Measurements from ENCODE around the gene ATP8A2. TPM values are rescaled to one million over a fixed set of nuclear protein-coding genes. Genes with fewer than 3 reads are reported as not detected.

ATP8A2 gene
- total RNA-seq, 2 donors from 2014 or later: 0.23 to 6.1 TPM

DNA sequence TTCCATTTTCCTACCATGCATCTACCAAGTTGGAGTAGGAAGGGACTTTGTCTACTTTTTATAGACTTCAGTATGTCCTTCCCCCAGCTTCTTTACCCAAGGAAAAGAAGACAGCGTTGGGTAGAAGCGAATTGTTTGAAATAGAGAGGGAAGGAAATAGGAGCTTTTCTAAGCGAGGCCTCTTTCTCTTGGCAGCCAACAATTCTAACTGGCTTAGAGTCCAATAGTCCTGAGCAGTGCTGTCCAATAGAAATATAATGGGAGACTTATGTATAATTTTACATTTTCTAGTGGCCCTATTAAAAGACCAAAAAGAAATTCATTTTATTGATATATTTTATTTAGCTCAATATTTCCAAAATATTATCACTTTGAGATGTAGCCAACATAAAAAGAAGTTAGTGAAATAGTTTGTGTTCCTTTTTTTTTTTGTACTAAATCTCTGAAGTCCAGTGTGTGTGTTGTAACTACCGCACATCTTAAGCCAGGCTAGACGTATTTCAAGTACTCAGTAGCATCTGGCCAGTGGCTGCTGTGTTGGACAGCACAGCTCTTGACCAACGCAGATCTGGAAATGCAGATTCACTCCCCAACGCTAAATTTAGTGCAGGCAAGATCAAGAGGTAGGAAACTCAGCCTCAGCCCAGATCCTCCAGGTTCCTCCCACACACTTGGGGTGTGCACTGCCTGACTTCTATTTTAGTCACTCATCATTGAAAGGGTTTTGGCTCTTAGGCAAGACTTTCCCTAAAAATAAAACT is 500.9 kb downstream of the ATP8A2 start:
- intact Hi-C loops (cut with DNase I): no loop called here
- 90% methylated on average over 7 of the region's 7 CpGs for WGBS
- H3K36me3 ChIP-seq: no peaks in the 10 kb centered on the region
- TF ChIP-seq POLR2A (IDR thresholded peaks at IDR 0.05) (no peak), POLR2AphosphoS5 (IDR thresholded peaks at IDR 0.05) (no peak)
- TF ChIP-seq, protein P1, sequence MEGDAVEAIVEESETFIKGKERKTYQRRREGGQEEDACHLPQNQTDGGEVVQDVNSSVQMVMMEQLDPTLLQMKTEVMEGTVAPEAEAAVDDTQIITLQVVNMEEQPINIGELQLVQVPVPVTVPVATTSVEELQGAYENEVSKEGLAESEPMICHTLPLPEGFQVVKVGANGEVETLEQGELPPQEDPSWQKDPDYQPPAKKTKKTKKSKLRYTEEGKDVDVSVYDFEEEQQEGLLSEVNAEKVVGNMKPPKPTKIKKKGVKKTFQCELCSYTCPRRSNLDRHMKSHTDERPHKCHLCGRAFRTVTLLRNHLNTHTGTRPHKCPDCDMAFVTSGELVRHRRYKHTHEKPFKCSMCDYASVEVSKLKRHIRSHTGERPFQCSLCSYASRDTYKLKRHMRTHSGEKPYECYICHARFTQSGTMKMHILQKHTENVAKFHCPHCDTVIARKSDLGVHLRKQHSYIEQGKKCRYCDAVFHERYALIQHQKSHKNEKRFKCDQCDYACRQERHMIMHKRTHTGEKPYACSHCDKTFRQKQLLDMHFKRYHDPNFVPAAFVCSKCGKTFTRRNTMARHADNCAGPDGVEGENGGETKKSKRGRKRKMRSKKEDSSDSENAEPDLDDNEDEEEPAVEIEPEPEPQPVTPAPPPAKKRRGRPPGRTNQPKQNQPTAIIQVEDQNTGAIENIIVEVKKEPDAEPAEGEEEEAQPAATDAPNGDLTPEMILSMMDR (IDR thresholded peaks at IDR 0.05): no peak
- H3K9me3 ChIP-seq: no peaks in the 10 kb centered on the region
- H3K27ac ChIP-seq: no peak overlapping the region
- no peak overlapping the region for H3K4me3 ChIP-seq
- H3K27me3 ChIP-seq (replicated peaks; ENCODE audit: insufficient read depth): no peaks in the 10 kb centered on the region
- no peak for DNase-seq (ENCODE audit: low spot score)
- no peaks in the 10 kb centered on the region for H3K4me1 ChIP-seq (replicated peaks)

DNA sequence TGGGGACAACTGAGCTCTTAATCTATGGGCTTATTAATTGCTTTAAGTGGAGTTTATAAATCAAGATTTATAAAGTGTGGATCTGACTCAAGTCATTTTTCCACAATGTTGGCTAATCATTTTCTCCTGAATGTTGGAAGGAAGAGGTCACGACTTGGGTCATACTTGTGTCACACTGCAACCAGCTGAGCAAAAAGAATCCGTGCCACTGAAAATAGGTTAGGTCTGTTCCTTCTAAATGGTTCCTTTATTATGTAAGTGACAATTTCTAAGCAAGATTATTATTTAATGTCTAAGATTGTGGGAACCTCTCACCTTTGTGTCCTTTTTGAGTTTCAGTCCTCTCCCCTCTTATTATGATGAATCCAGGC is 501.5 kb downstream of the ATP8A2 start:
- 93% methylated on average over 2 of the region's 2 CpGs for WGBS
- intact Hi-C loops (cut with DNase I): no loop called here
- H3K27me3 ChIP-seq (replicated peaks; ENCODE audit: insufficient read depth): no peaks in the 10 kb centered on the region
- no peak for DNase-seq (ENCODE audit: low spot score)
- H3K36me3 ChIP-seq: no peaks in the 10 kb centered on the region
- H3K9me3 ChIP-seq: no peaks in the 10 kb centered on the region
- H3K4me3 ChIP-seq: no peak overlapping the region
- no peaks in the 10 kb centered on the region for H3K4me1 ChIP-seq (replicated peaks)
- H3K27ac ChIP-seq: no peak overlapping the region
- TF ChIP-seq, protein P1 (IDR thresholded peaks at IDR 0.05): no peak

DNA sequence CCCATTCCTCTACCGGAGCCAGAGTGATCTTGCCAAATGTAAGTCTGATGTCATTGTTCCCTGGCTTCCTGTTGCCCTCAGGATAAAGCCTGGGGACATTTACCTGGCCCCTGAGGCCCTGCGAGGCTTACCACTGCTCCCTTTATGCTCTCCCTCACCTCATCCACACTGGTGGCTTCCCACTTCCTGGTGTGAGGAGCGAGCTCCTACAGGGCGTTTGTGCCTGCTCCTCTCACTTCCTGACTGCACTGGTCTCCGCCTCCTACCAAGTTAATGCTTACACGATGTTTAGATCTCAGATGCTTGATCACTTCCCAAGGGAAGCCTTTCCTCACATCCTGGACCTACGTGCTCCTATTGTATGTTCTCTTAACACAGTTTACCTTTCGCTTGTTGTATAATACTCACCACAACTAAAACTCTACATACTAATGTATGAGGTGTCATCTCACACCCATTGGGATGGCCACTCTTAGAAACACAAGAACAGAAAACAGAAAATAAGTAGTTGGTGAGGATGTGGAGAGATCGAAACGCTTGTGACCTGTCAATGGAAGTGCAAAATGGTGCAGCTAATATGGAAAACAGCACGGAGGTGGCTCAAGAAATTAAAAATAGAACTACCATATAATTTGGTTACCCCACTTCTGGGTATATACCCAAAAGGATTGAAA is 502.4 kb downstream of the ATP8A2 start:
- no peak overlapping the region for H3K27ac ChIP-seq
- intact Hi-C loops (cut with DNase I): no loop called here
- no peak for TF ChIP-seq POLR2AphosphoS5 (IDR thresholded peaks at IDR 0.05)
- TF ChIP-seq, protein P1 (IDR thresholded peaks at IDR 0.05): no peak
- no peak for TF ChIP-seq POLR2A (IDR thresholded peaks at IDR 0.05)
- H3K36me3 ChIP-seq: no peaks in the 10 kb centered on the region
- DNase-seq (ENCODE audit: low spot score): no peak
- H3K27me3 ChIP-seq (replicated peaks; ENCODE audit: insufficient read depth): no peaks in the 10 kb centered on the region
- H3K4me3 ChIP-seq: no peak overlapping the region
- WGBS: 87% methylated on average over 11 of the region's 11 CpGs
- H3K9me3 ChIP-seq: no peaks in the 10 kb centered on the region
- H3K4me1 ChIP-seq (replicated peaks): no peaks in the 10 kb centered on the region

DNA sequence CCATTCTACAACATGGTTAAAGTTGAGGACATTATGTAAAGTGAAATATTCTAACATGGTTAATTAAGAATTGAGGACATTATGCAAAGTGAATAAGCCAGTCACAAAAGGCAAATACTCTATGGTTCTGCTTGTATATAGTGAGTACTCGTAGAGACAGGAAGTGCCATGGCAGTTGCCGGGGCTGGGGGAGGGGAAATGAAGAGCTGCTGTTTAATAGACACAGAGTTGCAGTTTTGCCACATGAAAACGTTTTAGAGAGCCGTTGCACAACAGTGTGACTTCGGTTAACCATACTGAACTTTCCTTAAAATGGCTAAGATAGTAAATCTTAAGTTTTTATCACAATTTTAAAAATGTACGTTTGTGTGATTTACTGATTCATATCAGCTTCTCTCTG is 503.1 kb downstream of the ATP8A2 start:
- WGBS: 50% methylated on average over 6 of the region's 6 CpGs
- Histone ChIP-seq H3K36me3 (no peaks in the 10 kb centered on the region), H3K27me3 (replicated peaks; ENCODE audit: insufficient read depth) (no peaks in the 10 kb centered on the region), H3K9me3 (no peaks in the 10 kb centered on the region), H3K27ac (no peak overlapping the region), H3K4me1 (replicated peaks) (no peaks in the 10 kb centered on the region), H3K4me3 (no peak overlapping the region)
- intact Hi-C loops (cut with DNase I): no loop called here
- TF ChIP-seq POLR2AphosphoS5 (IDR thresholded peaks at IDR 0.05) (no peak), POLR2A (IDR thresholded peaks at IDR 0.05) (no peak)
- TF ChIP-seq, protein P1 (IDR thresholded peaks at IDR 0.05): no peak
- DNase-seq (ENCODE audit: low spot score): no peak

DNA sequence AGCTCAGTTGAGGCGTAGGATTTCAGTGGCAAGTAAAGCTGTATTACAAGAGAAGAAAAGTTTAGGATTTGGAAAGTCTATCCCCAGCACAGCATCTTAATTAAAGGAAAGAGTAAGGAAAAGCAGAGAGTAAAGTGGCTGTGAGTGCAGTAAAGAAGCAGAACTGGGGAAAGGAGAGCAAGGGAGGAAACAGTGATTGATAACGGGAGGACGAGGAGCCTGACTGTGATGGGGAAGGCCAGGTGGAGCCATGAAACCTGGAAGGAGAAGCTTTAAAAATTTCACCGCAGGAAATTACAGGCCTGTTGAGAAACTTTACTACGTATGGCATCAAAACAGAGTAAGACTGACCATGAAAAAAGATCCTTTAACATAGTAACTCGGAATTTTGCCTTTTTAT is 504.5 kb downstream of the ATP8A2 start:
- Histone ChIP-seq H3K4me3 (no peak overlapping the region), H3K36me3 (no peaks in the 10 kb centered on the region), H3K9me3 (no peaks in the 10 kb centered on the region), H3K27me3 (replicated peaks; ENCODE audit: insufficient read depth) (no peaks in the 10 kb centered on the region), H3K4me1 (replicated peaks) (no peaks in the 10 kb centered on the region), H3K27ac (no peak overlapping the region)
- TF ChIP-seq, protein P1 (IDR thresholded peaks at IDR 0.05): no peak
- TF ChIP-seq POLR2AphosphoS5 (IDR thresholded peaks at IDR 0.05) (no peak), POLR2A (IDR thresholded peaks at IDR 0.05) (no peak)
- no peak for DNase-seq (ENCODE audit: low spot score)
- WGBS: 79% methylated on average over 6 of the region's 6 CpGs
- intact Hi-C loops (cut with DNase I): no loop called here
